Coronary artery (tissue), 2 donors: ENCODE data around the gene C11orf16.

Source experiments
- DNase-seq: peaks from one replicate; pipeline ENCODE4 v3.0.0-alpha.2; 2017; ENCODE audit warnings: low spot score
- H3K27ac ChIP-seq, 2 donors: fragments of 200-600 bp; sonication (generic); one replicate each; pipeline ENCODE4 v1.5.1; 2016 to 2019
- H3K4me3 ChIP-seq: fragments of 200-600 bp; sonication (generic); 2 replicates; pipeline ENCODE4 v1.5.1; 2016; ENCODE audit warnings: mild to moderate bottlenecking, moderate library complexity
- TF ChIP-seq, protein P1 (sequence below): fragments of 200-600 bp; sonication (generic); IDR thresholded peaks from one replicate; pipeline ENCODE4 v1.5.1; 2019; ENCODE audit warnings: antibody characterized with exemption

Gene C11orf16

DNA sequence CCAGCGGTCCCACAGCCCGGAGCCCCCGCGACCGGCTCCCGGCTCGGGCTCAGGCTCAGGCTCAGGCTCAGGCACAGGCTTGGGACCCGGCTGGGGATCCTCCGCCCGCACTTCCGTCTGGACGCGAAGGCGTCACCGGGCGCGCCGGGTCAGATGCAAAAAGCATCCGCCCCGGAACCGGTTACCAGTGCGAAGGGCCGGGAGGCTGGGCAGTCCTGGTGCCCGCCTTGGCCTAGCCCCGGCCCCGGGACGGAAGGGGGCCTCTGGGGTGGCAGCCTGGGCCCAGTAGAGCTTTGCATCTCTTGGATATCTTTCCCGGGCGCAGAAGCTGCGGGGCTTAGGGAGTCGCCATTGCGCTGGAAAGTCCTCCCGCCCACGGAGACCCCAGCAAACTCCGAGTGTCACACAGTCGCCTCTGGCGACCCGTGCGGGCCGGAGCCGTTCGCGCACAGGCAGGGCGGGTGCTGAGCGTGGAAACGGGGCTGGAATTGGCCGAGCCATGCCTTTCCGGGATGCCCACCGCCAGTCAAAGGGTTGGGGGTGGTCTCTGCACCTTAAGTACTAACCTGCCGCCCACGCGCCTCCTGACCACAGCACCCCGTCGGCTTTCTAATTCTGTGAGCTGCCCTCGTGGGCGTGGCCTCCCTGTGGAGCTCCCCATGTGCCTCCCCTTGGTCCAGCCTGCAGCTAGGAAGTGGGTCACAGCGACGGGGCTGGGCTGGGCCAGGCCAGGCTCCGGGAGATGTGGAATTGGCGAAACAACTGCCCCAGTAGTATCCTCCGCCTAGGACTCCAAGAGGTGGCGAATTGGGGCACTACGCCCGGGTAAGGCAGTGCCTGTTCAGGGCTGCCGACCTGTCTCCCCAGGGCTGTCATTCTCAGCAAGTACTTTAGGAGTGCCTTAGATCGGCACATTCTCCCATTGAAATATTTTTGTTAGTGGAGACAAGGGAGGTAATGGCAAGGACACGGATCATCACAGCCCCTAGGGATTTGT, 31.9 kb upstream of the C11orf16 start, which contains the start of gene TMEM9B:
Gene TMEM9B (minus strand): TSS at position 119 of the 997 bp plus-strand sequence. CDS start 129 bp downstream, outside the sequence.
- Histone ChIP-seq H3K4me3 (peak within 1 kb of the TSS; percentile 95), H3K27ac (peak within 1 kb of the TSS; percentile 95 to 99)
- TF ChIP-seq, protein P1, sequence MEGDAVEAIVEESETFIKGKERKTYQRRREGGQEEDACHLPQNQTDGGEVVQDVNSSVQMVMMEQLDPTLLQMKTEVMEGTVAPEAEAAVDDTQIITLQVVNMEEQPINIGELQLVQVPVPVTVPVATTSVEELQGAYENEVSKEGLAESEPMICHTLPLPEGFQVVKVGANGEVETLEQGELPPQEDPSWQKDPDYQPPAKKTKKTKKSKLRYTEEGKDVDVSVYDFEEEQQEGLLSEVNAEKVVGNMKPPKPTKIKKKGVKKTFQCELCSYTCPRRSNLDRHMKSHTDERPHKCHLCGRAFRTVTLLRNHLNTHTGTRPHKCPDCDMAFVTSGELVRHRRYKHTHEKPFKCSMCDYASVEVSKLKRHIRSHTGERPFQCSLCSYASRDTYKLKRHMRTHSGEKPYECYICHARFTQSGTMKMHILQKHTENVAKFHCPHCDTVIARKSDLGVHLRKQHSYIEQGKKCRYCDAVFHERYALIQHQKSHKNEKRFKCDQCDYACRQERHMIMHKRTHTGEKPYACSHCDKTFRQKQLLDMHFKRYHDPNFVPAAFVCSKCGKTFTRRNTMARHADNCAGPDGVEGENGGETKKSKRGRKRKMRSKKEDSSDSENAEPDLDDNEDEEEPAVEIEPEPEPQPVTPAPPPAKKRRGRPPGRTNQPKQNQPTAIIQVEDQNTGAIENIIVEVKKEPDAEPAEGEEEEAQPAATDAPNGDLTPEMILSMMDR: no peak
- peak; percentile 95 for DNase-seq

DNA sequence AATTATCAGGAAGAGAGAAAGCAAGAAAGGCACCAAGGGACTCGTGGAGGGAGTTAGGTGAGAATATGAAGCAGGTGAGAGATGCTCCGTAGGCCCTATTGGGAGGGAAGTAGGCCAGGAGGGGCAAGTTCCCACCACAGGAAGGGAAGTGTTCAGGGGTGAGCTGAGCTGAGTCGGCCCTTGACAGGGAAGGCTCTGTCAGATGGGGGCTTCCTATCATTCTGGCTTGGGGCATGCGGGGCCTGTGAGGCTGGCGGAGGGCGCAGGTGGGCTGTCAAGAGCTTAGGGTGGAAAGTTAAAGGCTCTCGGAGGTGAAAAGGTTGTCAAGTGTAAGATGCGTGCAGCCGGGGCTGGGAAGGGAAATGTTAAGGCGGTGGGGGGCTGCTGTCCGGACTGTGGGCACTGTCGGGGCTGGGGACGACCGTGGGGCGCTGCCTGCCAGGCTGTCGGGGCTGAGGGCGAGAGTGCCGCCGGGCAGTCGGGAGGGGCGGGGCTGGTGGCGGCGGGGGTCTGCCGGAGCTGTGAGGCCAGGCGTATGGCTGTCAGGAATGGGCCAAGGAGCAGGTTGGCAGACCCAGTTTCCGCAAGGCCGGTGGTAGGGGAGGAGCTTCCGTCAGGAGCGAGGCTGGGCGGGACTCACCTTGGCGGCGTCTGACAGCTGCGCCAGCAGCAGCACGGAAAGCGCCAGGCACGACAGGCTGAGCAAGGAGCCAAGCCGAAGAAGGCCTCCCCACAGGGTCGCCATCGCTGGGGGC, 31.0 kb upstream of the C11orf16 start:
- DNase-seq: peak; percentile 92
- Histone ChIP-seq H3K27ac (peak overlapping the region; percentile 95 to 99), H3K4me3 (peak overlapping the region; percentile 95)
- TF ChIP-seq, protein P1: no peak

DNA sequence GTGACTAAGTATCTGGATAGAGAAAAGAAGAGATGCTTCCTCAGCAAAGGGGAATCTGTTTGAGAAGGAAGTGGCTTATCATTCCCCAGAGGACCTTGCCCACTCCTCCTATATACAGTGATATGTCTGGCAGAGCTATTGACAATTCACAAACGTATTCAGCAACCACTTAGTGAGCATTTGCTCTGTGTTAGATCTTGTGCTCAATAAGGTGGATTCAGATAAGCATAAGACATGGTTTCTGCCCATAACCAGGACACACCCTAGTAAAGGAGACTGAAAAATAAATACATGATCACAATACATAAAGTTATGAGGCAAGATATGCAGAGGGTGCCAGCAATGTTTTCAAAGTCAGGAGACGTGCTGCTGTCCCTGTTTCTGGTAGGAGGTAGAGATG, 30.1 kb upstream of the C11orf16 start:
- DNase-seq: no peak
- TF ChIP-seq, protein P1: no peak
- Histone ChIP-seq H3K27ac (peak overlapping the region in 1 of 2 donors; percentile 23), H3K4me3 (peak overlapping the region; percentile 95)

DNA sequence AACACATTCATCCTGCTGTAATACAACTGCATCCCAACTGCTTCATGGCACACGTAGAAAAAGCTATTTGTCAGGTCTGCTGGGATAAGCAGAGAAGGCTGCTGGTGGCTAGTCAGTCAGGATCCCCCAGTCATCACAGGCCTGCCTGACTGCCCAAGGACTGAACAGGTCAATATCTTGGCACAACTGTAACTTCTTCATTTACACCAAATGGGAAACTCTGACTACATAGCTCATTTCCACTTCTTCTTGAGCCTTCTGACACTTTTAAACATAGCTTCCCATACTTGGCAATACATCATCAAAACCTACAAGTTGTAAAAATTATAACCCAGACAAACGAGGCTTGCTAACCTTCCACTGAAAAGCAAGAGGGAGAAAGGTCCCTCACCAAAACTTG, 28.7 kb upstream of the C11orf16 start:
- TF ChIP-seq, protein P1: no peak
- no peak overlapping the region for H3K4me3 ChIP-seq
- no peak overlapping the region for H3K27ac ChIP-seq
- no peak for DNase-seq

DNA sequence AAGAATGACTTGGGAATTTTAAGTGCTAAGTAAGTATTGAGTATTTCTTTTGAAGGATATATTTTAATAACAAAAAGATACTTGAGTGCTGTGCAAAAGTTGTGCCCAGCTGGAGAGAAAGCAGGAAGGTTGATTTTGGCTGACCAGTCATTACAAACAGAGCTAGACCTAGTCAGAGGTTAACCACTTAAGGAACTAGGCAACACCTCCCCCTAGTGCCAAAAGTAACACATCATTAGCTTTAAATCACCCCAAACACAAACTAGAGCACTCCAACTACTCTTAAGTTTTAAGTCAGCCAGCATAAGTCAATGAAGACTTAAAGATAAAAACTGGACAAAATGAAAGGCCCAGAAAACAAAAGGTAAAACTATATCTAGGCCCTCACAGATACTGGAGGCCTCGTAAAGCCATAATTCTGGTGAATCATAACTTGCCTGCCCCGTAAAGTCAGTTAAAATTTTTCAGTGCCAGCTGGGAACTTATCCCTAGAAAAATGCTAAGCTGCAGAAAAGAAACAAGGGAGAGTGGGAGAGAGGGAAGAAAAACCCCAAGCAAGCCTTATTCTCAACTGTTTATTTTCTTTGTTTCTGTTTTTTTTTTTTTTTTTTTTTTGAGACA, 26.9 kb upstream of the C11orf16 start:
- no peak overlapping the region for H3K4me3 ChIP-seq
- H3K27ac ChIP-seq: peak overlapping the region; percentile 35 to 70
- DNase-seq: no peak
- TF ChIP-seq, protein P1: no peak

DNA sequence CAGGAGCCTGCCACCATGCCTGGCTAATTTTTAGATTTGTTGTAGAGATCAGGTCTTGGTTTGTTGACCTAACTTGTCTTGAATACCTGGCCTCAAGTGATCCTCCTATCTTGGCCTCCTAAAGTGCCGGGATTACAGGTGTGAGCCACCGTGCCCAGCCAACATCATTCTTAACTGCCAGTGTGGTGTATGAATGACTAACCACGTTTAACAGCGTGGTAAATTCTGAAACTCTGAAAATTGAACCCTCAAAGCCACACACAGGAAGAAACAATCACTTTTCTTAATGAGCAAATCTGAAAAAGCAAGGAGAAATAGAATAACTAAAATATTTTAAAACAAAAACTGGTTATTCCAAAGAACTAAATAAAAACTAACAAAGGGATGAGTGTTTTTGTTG, 24.1 kb upstream of the C11orf16 start:
- Histone ChIP-seq H3K27ac (no peak overlapping the region), H3K4me3 (no peak overlapping the region)
- TF ChIP-seq, protein P1: no peak
- DNase-seq: no peak
